Hepatocyte (in vitro differentiated cells): Measurements from ENCODE around the gene AMH.

Experiments used
- CTCF ChIP-seq: fragments of 200-600 bp; sonication (generic); IDR thresholded peaks from 2 replicates; pipeline ENCODE4 v1.5.1; 2016; ENCODE audit warnings: antibody characterized with exemption, mild to moderate bottlenecking; ENCODE audit not compliant: poor library complexity
- EZH2 ChIP-seq: fragments of 200-600 bp; sonication (generic); IDR thresholded peaks from 2 replicates; pipeline ENCODE4 v1.6.1; 2016; ENCODE audit warnings: antibody characterized with exemption, mild to moderate bottlenecking, borderline replicate concordance
- EZH2phosphoT487 ChIP-seq: fragments of 200-600 bp; sonication (generic); IDR thresholded peaks from one replicate; pipeline ENCODE4 v1.6.1; 2018; ENCODE audit warnings: antibody characterized with exemption, mild to moderate bottlenecking, low read depth, moderate library complexity; ENCODE audit not compliant: unreplicated experiment, severe bottlenecking

- TF ChIP-seq CTCF (no peak), EZH2phosphoT487 (no peak), EZH2 (no peak)
Observed at GRCh38 chr19:2286402-2287140, 37.4 kb downstream of the AMH start.
